Liver (tissue), 3 donors: ENCODE measurements around the gene CDH13.

Experiments used
- EGR1 ChIP-seq, 2 donors: IDR thresholded peaks; 2 replicates each; pipeline ENCODE4 v1.6.1; 2016 to 2018; ENCODE audit warnings: antibody characterized with exemption in 2 of 2, low read depth in 2 of 2
- FOXA1 ChIP-seq: IDR thresholded peaks from 2 replicates; pipeline ENCODE4 v1.6.1; 2016; ENCODE audit warnings: antibody characterized with exemption
- JUND ChIP-seq, 2 donors: IDR thresholded peaks; 2 replicates each; pipeline ENCODE4 v1.6.1; 2016; ENCODE audit warnings: antibody characterized with exemption in 2 of 2
- NR2F2 ChIP-seq: IDR thresholded peaks from 2 replicates; pipeline ENCODE4 v1.6.1; 2016; ENCODE audit warnings: antibody characterized with exemption
- RAD21 ChIP-seq, 2 donors: IDR thresholded peaks; 2 replicates each; pipeline ENCODE4 v1.6.1; 2016; ENCODE audit warnings: antibody characterized with exemption in 2 of 2, mild to moderate bottlenecking in 2 of 2
- RXRA ChIP-seq, 2 donors: IDR thresholded peaks; 2 replicates each; pipeline ENCODE4 v1.6.1; 2017 to 2018; ENCODE audit warnings: antibody characterized with exemption in 2 of 2, mild to moderate bottlenecking in 1 of 2
- SP1 ChIP-seq: IDR thresholded peaks from 2 replicates; pipeline ENCODE4 v1.6.1; 2018; ENCODE audit warnings: antibody characterized with exemption, mild to moderate bottlenecking
- TAF1 ChIP-seq: conservative IDR thresholded peaks from 2 replicates; pipeline ENCODE4 v1.6.1; 2016; ENCODE audit warnings: antibody characterized with exemption, mild to moderate bottlenecking
- YY1 ChIP-seq: IDR thresholded peaks from 2 replicates; pipeline ENCODE4 v1.6.1; 2016; ENCODE audit warnings: antibody characterized with exemption, mild to moderate bottlenecking
- TF ChIP-seq, protein P1 (sequence below): fragments of 150-350 bp; IDR thresholded peaks from 2 replicates; pipeline ENCODE4 v1.5.1; 2017; ENCODE audit warnings: improper control_type of control experiment, low read depth, low read length; ENCODE audit not compliant: missing input control
- TF ChIP-seq, protein P2 (sequence below): IDR thresholded peaks from 2 replicates; pipeline ENCODE4 v1.6.1; 2016; ENCODE audit warnings: antibody characterized with exemption
- TF ChIP-seq, protein P3 (sequence below): IDR thresholded peaks from 2 replicates; pipeline ENCODE4 v1.6.1; 2016; ENCODE audit warnings: antibody characterized with exemption
- TF ChIP-seq, protein P4 (sequence below): IDR thresholded peaks from 2 replicates; pipeline ENCODE4 v1.6.1; 2016; ENCODE audit warnings: antibody characterized with exemption, mild to moderate bottlenecking
- donor health status: healthy.
- donor health status: healthy.

DNA sequence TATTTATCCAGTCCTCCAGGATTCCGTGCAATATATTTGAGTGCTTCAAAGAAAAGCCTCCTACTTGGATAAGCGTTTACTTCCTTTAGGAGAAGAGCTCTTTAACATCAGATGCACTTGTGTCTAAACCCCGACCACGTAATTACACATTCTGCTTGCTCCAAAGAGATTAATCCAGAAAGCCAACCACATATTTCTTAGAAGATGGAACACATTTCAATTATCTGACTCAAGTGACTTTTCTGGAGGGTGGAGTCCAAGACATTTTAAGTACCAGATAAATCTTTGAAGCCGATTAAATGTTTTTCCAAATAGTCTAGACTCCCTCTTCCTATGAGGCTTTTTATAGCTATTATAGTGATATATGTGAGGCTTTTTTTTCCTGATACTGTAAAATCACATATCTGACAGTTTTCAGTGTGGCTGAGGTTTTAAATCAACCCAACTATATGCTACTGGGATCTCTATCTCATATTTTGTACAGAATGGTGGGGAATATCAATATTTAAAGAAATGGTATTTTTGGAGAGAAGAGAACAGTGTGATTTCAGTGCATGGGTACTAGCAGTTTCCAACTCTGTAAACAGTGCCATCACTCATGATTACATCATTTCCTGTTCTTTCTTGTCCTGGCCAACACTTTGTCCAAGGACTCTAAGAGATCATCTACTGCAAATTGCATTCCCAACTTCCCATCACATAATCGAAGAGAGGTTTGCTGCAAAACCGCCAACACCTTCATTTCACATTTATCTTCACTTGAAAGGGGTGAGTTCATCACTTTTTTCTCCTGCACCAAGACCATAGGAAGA, 988.6 kb downstream of the CDH13 start:
- TF ChIP-seq, protein P1, sequence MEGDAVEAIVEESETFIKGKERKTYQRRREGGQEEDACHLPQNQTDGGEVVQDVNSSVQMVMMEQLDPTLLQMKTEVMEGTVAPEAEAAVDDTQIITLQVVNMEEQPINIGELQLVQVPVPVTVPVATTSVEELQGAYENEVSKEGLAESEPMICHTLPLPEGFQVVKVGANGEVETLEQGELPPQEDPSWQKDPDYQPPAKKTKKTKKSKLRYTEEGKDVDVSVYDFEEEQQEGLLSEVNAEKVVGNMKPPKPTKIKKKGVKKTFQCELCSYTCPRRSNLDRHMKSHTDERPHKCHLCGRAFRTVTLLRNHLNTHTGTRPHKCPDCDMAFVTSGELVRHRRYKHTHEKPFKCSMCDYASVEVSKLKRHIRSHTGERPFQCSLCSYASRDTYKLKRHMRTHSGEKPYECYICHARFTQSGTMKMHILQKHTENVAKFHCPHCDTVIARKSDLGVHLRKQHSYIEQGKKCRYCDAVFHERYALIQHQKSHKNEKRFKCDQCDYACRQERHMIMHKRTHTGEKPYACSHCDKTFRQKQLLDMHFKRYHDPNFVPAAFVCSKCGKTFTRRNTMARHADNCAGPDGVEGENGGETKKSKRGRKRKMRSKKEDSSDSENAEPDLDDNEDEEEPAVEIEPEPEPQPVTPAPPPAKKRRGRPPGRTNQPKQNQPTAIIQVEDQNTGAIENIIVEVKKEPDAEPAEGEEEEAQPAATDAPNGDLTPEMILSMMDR = no peak
- TF ChIP-seq TAF1 (no peak), JUND (IDR thresholded peaks at IDR 0.05) (no peak), YY1 (no peak), RAD21 (IDR thresholded peaks at IDR 0.05) (no peak), RXRA (IDR thresholded peaks at IDR 0.05) (no peak), EGR1 (IDR thresholded peaks at IDR 0.05; ENCODE audit: low read depth in 2 of 2) (no peak), SP1 (no peak), NR2F2 (no peak), FOXA1 (no peak)
- TF ChIP-seq, protein P2, sequence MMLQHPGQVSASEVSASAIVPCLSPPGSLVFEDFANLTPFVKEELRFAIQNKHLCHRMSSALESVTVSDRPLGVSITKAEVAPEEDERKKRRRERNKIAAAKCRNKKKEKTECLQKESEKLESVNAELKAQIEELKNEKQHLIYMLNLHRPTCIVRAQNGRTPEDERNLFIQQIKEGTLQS = no peak
- TF ChIP-seq, protein P3, sequence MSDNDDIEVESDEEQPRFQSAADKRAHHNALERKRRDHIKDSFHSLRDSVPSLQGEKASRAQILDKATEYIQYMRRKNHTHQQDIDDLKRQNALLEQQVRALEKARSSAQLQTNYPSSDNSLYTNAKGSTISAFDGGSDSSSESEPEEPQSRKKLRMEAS = no peak
- TF ChIP-seq, protein P4, sequence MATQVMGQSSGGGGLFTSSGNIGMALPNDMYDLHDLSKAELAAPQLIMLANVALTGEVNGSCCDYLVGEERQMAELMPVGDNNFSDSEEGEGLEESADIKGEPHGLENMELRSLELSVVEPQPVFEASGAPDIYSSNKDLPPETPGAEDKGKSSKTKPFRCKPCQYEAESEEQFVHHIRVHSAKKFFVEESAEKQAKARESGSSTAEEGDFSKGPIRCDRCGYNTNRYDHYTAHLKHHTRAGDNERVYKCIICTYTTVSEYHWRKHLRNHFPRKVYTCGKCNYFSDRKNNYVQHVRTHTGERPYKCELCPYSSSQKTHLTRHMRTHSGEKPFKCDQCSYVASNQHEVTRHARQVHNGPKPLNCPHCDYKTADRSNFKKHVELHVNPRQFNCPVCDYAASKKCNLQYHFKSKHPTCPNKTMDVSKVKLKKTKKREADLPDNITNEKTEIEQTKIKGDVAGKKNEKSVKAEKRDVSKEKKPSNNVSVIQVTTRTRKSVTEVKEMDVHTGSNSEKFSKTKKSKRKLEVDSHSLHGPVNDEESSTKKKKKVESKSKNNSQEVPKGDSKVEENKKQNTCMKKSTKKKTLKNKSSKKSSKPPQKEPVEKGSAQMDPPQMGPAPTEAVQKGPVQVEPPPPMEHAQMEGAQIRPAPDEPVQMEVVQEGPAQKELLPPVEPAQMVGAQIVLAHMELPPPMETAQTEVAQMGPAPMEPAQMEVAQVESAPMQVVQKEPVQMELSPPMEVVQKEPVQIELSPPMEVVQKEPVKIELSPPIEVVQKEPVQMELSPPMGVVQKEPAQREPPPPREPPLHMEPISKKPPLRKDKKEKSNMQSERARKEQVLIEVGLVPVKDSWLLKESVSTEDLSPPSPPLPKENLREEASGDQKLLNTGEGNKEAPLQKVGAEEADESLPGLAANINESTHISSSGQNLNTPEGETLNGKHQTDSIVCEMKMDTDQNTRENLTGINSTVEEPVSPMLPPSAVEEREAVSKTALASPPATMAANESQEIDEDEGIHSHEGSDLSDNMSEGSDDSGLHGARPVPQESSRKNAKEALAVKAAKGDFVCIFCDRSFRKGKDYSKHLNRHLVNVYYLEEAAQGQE = no peak
